Measurements from ENCODE around the gene HDAC7. TPM values are rescaled to one million over a fixed set of nuclear protein-coding genes. Genes with fewer than 3 reads are reported as not detected.
A peak's percentile ranks its signal among the peaks of the same experiment; 100 is the strongest.

HDAC7 gene
- total RNA-seq, 5 donors from 2014 or later (not counting 1 experiment from before 2014, with no cell fraction given), result 142 to 192 (median 165) TPM

- Mint-ChIP-seq H3K9me3 (no peaks in the 10 kb centered on the region), H3K27ac (peak overlapping the region; percentile 90 to 93), H3K4me3 (peak overlapping the region in 2 of 3 donors; percentile 54 to 82), H3K4me1 (peaks cover 90 to 95% (median 91%) of the 10 kb centered on the region in 3 donors), H3K27me3 (no peaks in the 10 kb centered on the region), H3K36me3 (no peaks in the 10 kb centered on the region)
- Histone ChIP-seq H3K27me3 (replicated peaks in 1 of 2; ENCODE audit: control insufficient read depth in 2 of 2, extremely low read depth in 1 of 2, insufficient read depth in 2 of 2, low read length in 1 of 2) (no peaks in the 10 kb centered on the region), H3K4me1 (ENCODE audit: control insufficient read depth in 1 of 2, extremely low read depth in 1 of 2, insufficient read depth in 2 of 2, low read length in 2 of 2) (peaks cover 71 to 78% of the 10 kb centered on the region in 2 experiments), H3K27ac (ENCODE audit: low read length) (peak overlapping the region; percentile 74), H3K36me3 (ENCODE audit: control insufficient read depth in 2 of 2, extremely low read depth in 1 of 2, insufficient read depth in 1 of 2, low read length in 1 of 2) (no peaks in the 10 kb centered on the region), H3K4me3 (ENCODE audit: control insufficient read depth in 1 of 2, extremely low read depth in 1 of 2, low read length in 1 of 2) (no peak overlapping the region), H3K9me3 (no peaks in the 10 kb centered on the region)
- DNase-seq (no peak), ATAC-seq (replicated peaks in 1 of 4) (no peak)
- WGBS (ENCODE audit: insufficient coverage), result 92% methylated on average over 2 of the region's 12 CpGs
- ChIA-PET POLR2A (interaction anchor here (0.6 to 1.7 kb wide), 5 partner anchors 9 to 853 kb away, joined by 3 to 7 read pairs (median 4); no protein-coding TSS in a partner anchor), CTCF (interaction anchor here (0.6 to 5.5 kb wide), 19 partner anchors 9 to 120 kb away, joined by 3 to 53 read pairs (median 4); no protein-coding TSS in a partner anchor)
Measured at GRCh38 chr12:47833591-47834012, 13.9 kb upstream of the HDAC7 start.

- WGBS (ENCODE audit: insufficient coverage), result 28% methylated on average over 5 of the region's 13 CpGs
- H3K4me3 ChIP-seq (ENCODE audit: control insufficient read depth in 1 of 2, extremely low read depth in 1 of 2, low read length in 1 of 2), result peak overlapping the region in 1 of 2 donors; percentile 46
Measured at GRCh38 chr12:47832263-47832933, 12.7 kb upstream of the HDAC7 start.

GRCh38 chr12:47829584-47829983 is 9.9 kb upstream of the HDAC7 start:
- Histone ChIP-seq H3K4me3 (ENCODE audit: control insufficient read depth in 1 of 2, extremely low read depth in 1 of 2, low read length in 1 of 2) (no peak overlapping the region), H3K36me3 (ENCODE audit: control insufficient read depth in 2 of 2, extremely low read depth in 1 of 2, insufficient read depth in 1 of 2, low read length in 1 of 2) (no peaks in the 10 kb centered on the region), H3K27ac (ENCODE audit: low read length) (peak overlapping the region; percentile 22), H3K4me1 (ENCODE audit: control insufficient read depth in 1 of 2, extremely low read depth in 1 of 2, insufficient read depth in 2 of 2, low read length in 2 of 2) (peaks cover 82 to 95% of the 10 kb centered on the region in 2 experiments), H3K27me3 (replicated peaks in 1 of 2; ENCODE audit: control insufficient read depth in 2 of 2, extremely low read depth in 1 of 2, insufficient read depth in 2 of 2, low read length in 1 of 2) (no peaks in the 10 kb centered on the region), H3K9me3 (no peaks in the 10 kb centered on the region)
- Mint-ChIP-seq H3K4me1 (peaks cover 90 to 92% (median 91%) of the 10 kb centered on the region in 3 donors), H3K36me3 (no peaks in the 10 kb centered on the region), H3K4me3 (peak overlapping the region in 1 of 3 donors; percentile 60), H3K27me3 (no peaks in the 10 kb centered on the region), H3K27ac (peak overlapping the region; percentile 76 to 87), H3K9me3 (no peaks in the 10 kb centered on the region)
- DNase-seq (no peak), ATAC-seq (replicated peaks in 1 of 4) (no peak)
- ChIA-PET CTCF (interaction anchor here (1.0 to 1.3 kb wide), 5 partner anchors 9 to 86 kb away, joined by 3 to 8 read pairs (median 3); no protein-coding TSS in a partner anchor), POLR2A (interaction anchor here in 1 of 2 donors (0.6 kb wide), 1 partner anchor 1310 kb away, joined by 3 read pairs; no protein-coding TSS in a partner anchor)
- 52% methylated on average over 2 of the region's 4 CpGs for WGBS (ENCODE audit: insufficient coverage)

More at GRCh38 chr12:47832263-47832933, 12.7 kb upstream of the HDAC7 start:
- H3K36me3 Mint-ChIP-seq, result no peaks in the 10 kb centered on the region
- peak in 5 of 35 experiments; percentile 18 to 48 (median 38) for DNase-seq
- POLR2A ChIA-PET, result interaction anchor here in 1 of 2 donors (0.6 to 1.3 kb wide), 4 partner anchors 8 to 1201 kb away, joined by 3 to 5 read pairs (median 4); no protein-coding TSS in a partner anchor
- peak; percentile 15 to 30 (median 18) for ATAC-seq (replicated peaks in 1 of 4)
- H3K27me3 Mint-ChIP-seq, result no peaks in the 10 kb centered on the region
- H3K4me1 Mint-ChIP-seq, result peaks cover 88 to 94% (median 90%) of the 10 kb centered on the region in 3 donors
- no peaks in the 10 kb centered on the region for H3K9me3 Mint-ChIP-seq
- peak overlapping the region; percentile 90 to 93 for H3K27ac Mint-ChIP-seq
- Histone ChIP-seq H3K27ac (ENCODE audit: low read length) (peak overlapping the region; percentile 74), H3K9me3 (no peaks in the 10 kb centered on the region), H3K27me3 (replicated peaks in 1 of 2; ENCODE audit: control insufficient read depth in 2 of 2, extremely low read depth in 1 of 2, insufficient read depth in 2 of 2, low read length in 1 of 2) (no peaks in the 10 kb centered on the region), H3K4me1 (ENCODE audit: control insufficient read depth in 1 of 2, extremely low read depth in 1 of 2, insufficient read depth in 2 of 2, low read length in 2 of 2) (peaks cover 75 to 80% of the 10 kb centered on the region in 2 experiments), H3K36me3 (ENCODE audit: control insufficient read depth in 2 of 2, extremely low read depth in 1 of 2, insufficient read depth in 1 of 2, low read length in 1 of 2) (no peaks in the 10 kb centered on the region)
- CTCF ChIA-PET, result interaction anchor here (0.6 to 5.5 kb wide), 16 partner anchors 10 to 417 kb away, joined by 3 to 53 read pairs (median 4); no protein-coding TSS in a partner anchor
- peak overlapping the region in 2 of 3 donors; percentile 49 to 82 for H3K4me3 Mint-ChIP-seq

- no peaks in the 10 kb centered on the region for H3K27me3 Mint-ChIP-seq
- H3K27ac Mint-ChIP-seq, result peak overlapping the region; percentile 76 to 87
- peaks cover 82 to 95% of the 10 kb centered on the region in 2 experiments for H3K4me1 ChIP-seq (ENCODE audit: control insufficient read depth in 1 of 2, extremely low read depth in 1 of 2, insufficient read depth in 2 of 2, low read length in 2 of 2)
- H3K27ac ChIP-seq (ENCODE audit: low read length), result peak overlapping the region; percentile 22
- H3K27me3 ChIP-seq (replicated peaks in 1 of 2; ENCODE audit: control insufficient read depth in 2 of 2, extremely low read depth in 1 of 2, insufficient read depth in 2 of 2, low read length in 1 of 2), result no peaks in the 10 kb centered on the region
- no peaks in the 10 kb centered on the region for H3K9me3 ChIP-seq
- ATAC-seq (replicated peaks in 1 of 4) (no peak), DNase-seq (no peak)
- no peaks in the 10 kb centered on the region for H3K9me3 Mint-ChIP-seq
- H3K4me3 ChIP-seq (ENCODE audit: control insufficient read depth in 1 of 2, extremely low read depth in 1 of 2, low read length in 1 of 2), result no peak overlapping the region
- WGBS (ENCODE audit: insufficient coverage), result 92% methylated on average over 2 of the region's 7 CpGs
- peaks cover 90 to 92% (median 91%) of the 10 kb centered on the region in 3 donors for H3K4me1 Mint-ChIP-seq
- H3K36me3 ChIP-seq (ENCODE audit: control insufficient read depth in 2 of 2, extremely low read depth in 1 of 2, insufficient read depth in 1 of 2, low read length in 1 of 2), result no peaks in the 10 kb centered on the region
- no peaks in the 10 kb centered on the region for H3K36me3 Mint-ChIP-seq
- peak overlapping the region in 1 of 3 donors; percentile 60 for H3K4me3 Mint-ChIP-seq
- CTCF ChIA-PET, result interaction anchor here (0.6 to 1.7 kb wide), 10 partner anchors 9 to 168 kb away, joined by 3 to 11 read pairs (median 4); no protein-coding TSS in a partner anchor
- POLR2A ChIA-PET, result no interaction called here
Measured at GRCh38 chr12:47828976-47829482, 9.3 kb upstream of the HDAC7 start.

GRCh38 chr12:47828008-47828975 is 8.6 kb upstream of the HDAC7 start:
- no peak for DNase-seq
- Mint-ChIP-seq H3K27ac (peak overlapping the region; percentile 82 to 87), H3K9me3 (no peaks in the 10 kb centered on the region), H3K36me3 (no peaks in the 10 kb centered on the region), H3K4me1 (peaks cover 90 to 92% (median 91%) of the 10 kb centered on the region in 3 donors), H3K27me3 (no peaks in the 10 kb centered on the region), H3K4me3 (peak overlapping the region in 1 of 3 donors; percentile 60)
- 89% methylated on average over 6 of the region's 14 CpGs for WGBS (ENCODE audit: insufficient coverage)
- ATAC-seq (replicated peaks in 1 of 4), result no peak
- no peaks in the 10 kb centered on the region for H3K27me3 ChIP-seq (replicated peaks in 1 of 2; ENCODE audit: control insufficient read depth in 2 of 2, extremely low read depth in 1 of 2, insufficient read depth in 2 of 2, low read length in 1 of 2)
- no peaks in the 10 kb centered on the region for H3K36me3 ChIP-seq (ENCODE audit: control insufficient read depth in 2 of 2, extremely low read depth in 1 of 2, insufficient read depth in 1 of 2, low read length in 1 of 2)
- CTCF ChIA-PET, result interaction anchor here (0.6 to 1.7 kb wide), 14 partner anchors 8 to 1884 kb away, joined by 3 to 11 read pairs (median 4); no protein-coding TSS in a partner anchor
- H3K9me3 ChIP-seq, result no peaks in the 10 kb centered on the region
- H3K4me3 ChIP-seq (ENCODE audit: control insufficient read depth in 1 of 2, extremely low read depth in 1 of 2, low read length in 1 of 2), result no peak overlapping the region
- POLR2A ChIA-PET, result interaction anchor here in 1 of 2 donors (0.6 kb wide), 1 partner anchor 21 kb away, joined by 3 read pairs; no protein-coding TSS in a partner anchor
- no peak overlapping the region for H3K27ac ChIP-seq (ENCODE audit: low read length)
- peaks cover 80 to 94% of the 10 kb centered on the region in 2 experiments for H3K4me1 ChIP-seq (ENCODE audit: control insufficient read depth in 1 of 2, extremely low read depth in 1 of 2, insufficient read depth in 2 of 2, low read length in 2 of 2)
